Keratinocyte (primary cell): ENCODE measurements around the gene STX12. TPM values are rescaled to one million over a fixed set of nuclear protein-coding genes. Genes with fewer than 3 reads are reported as not detected.

Experiments
- DNase-seq: peaks from one replicate; pipeline ENCODE4 v3.0.0-alpha.2; 2011; ENCODE audit warnings: low read depth, missing footprints, low spot score
- FAIRE-seq: peaks from 2 replicates; lab custom pipeline; 2011; peaks lifted over from hg19 to GRCh38; lab: Jason Lieb, UNC
- H2AFZ ChIP-seq: 2 replicates; pipeline ENCODE4 v1.6.0; 2012; ENCODE audit warnings: low read length, control low read depth, inconsistent platforms; ENCODE audit not compliant: control insufficient read depth
- H3K27ac ChIP-seq: 2 replicates; pipeline ENCODE4 v1.5.1; 2011; ENCODE audit warnings: low read length; ENCODE audit not compliant: control insufficient read depth, insufficient read depth
- H3K27me3 ChIP-seq: 3 replicates; pipeline ENCODE4 v1.6.0; 2011; ENCODE audit warnings: low read length; ENCODE audit not compliant: control insufficient read depth, insufficient read depth; ENCODE audit errors: extremely low read depth
- H3K36me3 ChIP-seq, 2 experiments: 2 replicates in 1 of 2; 3 replicates in 1 of 2; pipeline ENCODE4 v1.5.1; 2011; ENCODE audit warnings: low read length in 2 of 2, mild to moderate bottlenecking in 1 of 2; ENCODE audit not compliant: control insufficient read depth in 2 of 2, insufficient read depth in 2 of 2; ENCODE audit errors: extremely low read depth in 1 of 2
- H3K4me1 ChIP-seq: 3 replicates; pipeline ENCODE4 v1.5.1; 2011; ENCODE audit warnings: low read length; ENCODE audit not compliant: control insufficient read depth, insufficient read depth; ENCODE audit errors: extremely low read depth
- H3K4me2 ChIP-seq: 3 replicates; pipeline ENCODE4 v1.6.0; 2011; ENCODE audit warnings: low read depth, low read length; ENCODE audit not compliant: control insufficient read depth, insufficient read depth; ENCODE audit errors: extremely low read depth
- H3K4me3 ChIP-seq, 3 experiments: fragments of 200-600 bp in 1 of 3; sonication (generic) in 1 of 3; 2 replicates in 2 of 3; 3 replicates in 1 of 3; pipeline ENCODE4 v1.5.1; 2011 to 2016; ENCODE audit warnings: low read length in 3 of 3, mild to moderate bottlenecking in 3 of 3, control low read depth in 2 of 3, inconsistent platforms in 1 of 3, low read depth in 1 of 3, mixed read lengths in 1 of 3, mixed run types in 1 of 3, moderate library complexity in 1 of 3; ENCODE audit not compliant: control insufficient read depth in 2 of 3, insufficient read depth in 2 of 3; ENCODE audit errors: extremely low read depth in 1 of 3
- H3K79me2 ChIP-seq: 2 replicates; pipeline ENCODE4 v1.6.0; 2012; ENCODE audit warnings: low read length; ENCODE audit not compliant: control insufficient read depth, insufficient read depth
- H3K9ac ChIP-seq: 3 replicates; pipeline ENCODE4 v1.6.0; 2011; ENCODE audit warnings: low read length; ENCODE audit not compliant: control insufficient read depth, insufficient read depth; ENCODE audit errors: extremely low read depth
- H3K9me1 ChIP-seq: 3 replicates; pipeline ENCODE4 v1.6.0; 2011; ENCODE audit warnings: low read length; ENCODE audit not compliant: control insufficient read depth, insufficient read depth; ENCODE audit errors: extremely low read depth
- H3K9me3 ChIP-seq: 2 replicates; pipeline ENCODE4 v1.5.1; 2012; ENCODE audit warnings: low read depth, low read length; ENCODE audit not compliant: control insufficient read depth
- H4K20me1 ChIP-seq: 3 replicates; pipeline ENCODE4 v1.6.0; 2011; ENCODE audit warnings: low read length; ENCODE audit not compliant: control insufficient read depth, insufficient read depth; ENCODE audit errors: extremely low read depth
- CTCF ChIP-seq, 3 experiments: IDR thresholded peaks in 1 of 3; conservative IDR thresholded peaks in 1 of 3; optimal IDR thresholded peaks in 1 of 3; 2 replicates in 2 of 3; 3 replicates in 1 of 3; pipeline versions ENCODE3 to v1.5.1; 2011; ENCODE audit warnings: low read length in 3 of 3, mild to moderate bottlenecking in 3 of 3, moderate library complexity in 2 of 3, control low read depth in 1 of 3, inconsistent platforms in 1 of 3; ENCODE audit not compliant: insufficient read depth in 2 of 3; ENCODE audit errors: extremely low read depth in 1 of 3
- EZH2 ChIP-seq: IDR thresholded peaks from one replicate; pipeline ENCODE4 v1.6.1; 2012; ENCODE audit warnings: inconsistent platforms, mild to moderate bottlenecking, low read length, moderate library complexity
- dilution Hi-C: fragments of 300-500 bp; cut with MboI; formaldehyde crosslinking; loops from one replicate; pipeline ENCODE4 v1.7.0; 2020; ENCODE audit warnings: low sequenced_read_pairs; ENCODE audit not compliant: extremely low pct_ligation_motif_present
- polyA plus RNA-seq, 5 experiments: library from polyadenylated mRNA; depleted of rRNA in 3 of 5; stranded (reverse) in 3 of 5; stranded (forward) in 1 of 5; unstranded in 1 of 5; fragments of >200 nt; gene quantifications; 1 replicate in 1 of 5; 2 replicates in 3 of 5; 3 replicates in 1 of 5; pipeline versions ENCODE4 v1.2.1 to v1.2.3, GENCODE V29; 2011 to 2012; ENCODE audit warnings: missing spikeins in 2 of 5, low read depth in 1 of 5, low replicate concordance in 1 of 5

Gene STX12
- polyA plus RNA-seq, 1 donor (not counting 4 experiments of a cell fraction or from before 2014, with no cell fraction given): 29.9 TPM

DNA sequence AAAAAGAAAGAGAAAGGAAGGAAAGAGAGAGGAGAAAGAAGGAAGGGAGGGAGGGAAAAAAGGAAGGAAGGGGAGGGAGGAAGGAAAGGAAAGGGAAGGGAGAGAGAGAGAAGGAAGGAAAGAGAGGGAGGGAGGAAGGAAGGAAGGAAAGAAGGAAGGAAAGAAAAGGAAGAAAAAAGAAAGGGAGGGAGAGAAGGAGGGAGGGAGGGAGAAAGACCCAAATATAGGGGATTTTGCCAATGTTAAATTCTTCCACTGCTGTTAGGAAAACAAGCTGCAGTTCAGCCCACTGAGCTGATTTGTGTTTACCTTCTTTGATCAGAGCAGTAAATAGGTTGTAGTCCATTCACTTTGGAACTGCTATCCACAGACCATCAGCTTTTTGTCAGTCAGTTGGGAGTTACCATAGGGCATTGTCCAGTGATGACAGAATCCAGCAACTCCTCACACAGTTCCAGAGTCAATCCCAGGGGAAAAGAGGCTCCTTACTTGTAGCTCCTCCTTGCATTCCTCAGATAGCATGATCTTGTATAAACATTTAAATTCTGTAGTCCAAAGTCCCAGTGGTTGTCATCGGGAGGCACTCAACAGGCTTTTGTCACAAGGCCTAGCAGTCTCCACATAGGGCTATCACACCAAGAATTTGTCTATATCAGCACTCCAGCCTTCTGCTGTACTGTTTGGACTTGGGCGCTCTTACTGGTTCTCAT lies 44.1 kb downstream of the STX12 start:
- no peak overlapping the region for H2AFZ ChIP-seq
- H3K9me1 ChIP-seq: no peaks in the 10 kb centered on the region
- TF ChIP-seq CTCF (optimal IDR thresholded peaks at IDR 0.05 in 1 of 3, IDR thresholded peaks at IDR 0.05 in 1 of 3, conservative IDR thresholded peaks at IDR 0.05 in 1 of 3; ENCODE audit: extremely low read depth in 1 of 3, insufficient read depth in 2 of 3, low read length in 3 of 3): no peak
- no peak for TF ChIP-seq EZH2
- dilution Hi-C loops: no loop called here
- peaks cover 12 to 14% of the 10 kb centered on the region in 2 experiments for H3K36me3 ChIP-seq
- no peak for FAIRE-seq
- no peaks in the 10 kb centered on the region for H4K20me1 ChIP-seq
- no peaks in the 10 kb centered on the region for H3K4me1 ChIP-seq
- H3K4me3 ChIP-seq: no peak overlapping the region
- H3K9ac ChIP-seq: no peak overlapping the region
- DNase-seq: no peak
- no peak overlapping the region for H3K27ac ChIP-seq
- H3K27me3 ChIP-seq: no peaks in the 10 kb centered on the region
- no peaks in the 10 kb centered on the region for H3K79me2 ChIP-seq
- H3K9me3 ChIP-seq: no peaks in the 10 kb centered on the region
- H3K4me2 ChIP-seq: no peak overlapping the region

DNA sequence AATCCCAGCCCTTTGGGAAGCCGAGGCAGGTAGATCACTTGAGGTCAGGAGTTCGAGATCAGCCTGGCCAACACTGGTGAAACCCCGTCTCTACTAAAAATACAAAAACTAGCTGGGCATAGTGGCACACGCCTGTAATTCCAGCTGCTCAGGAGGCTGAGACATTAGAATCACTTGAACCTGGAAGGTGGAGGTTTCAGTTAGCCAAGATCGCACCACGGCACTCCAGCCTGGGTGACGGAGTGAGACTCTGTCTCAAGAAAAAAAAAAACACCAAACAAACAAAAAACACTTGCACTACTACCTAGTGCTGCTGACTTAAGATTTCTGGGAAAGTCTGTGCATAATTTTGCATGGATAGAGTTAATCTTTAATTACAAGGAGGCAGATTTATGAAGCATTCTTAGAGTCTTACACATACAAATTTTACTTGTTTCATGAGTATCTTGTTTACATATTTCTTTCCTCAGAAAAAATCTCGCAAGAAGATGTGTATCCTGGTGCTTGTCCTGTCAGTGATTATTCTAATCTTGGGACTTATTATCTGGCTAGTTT lies 48.8 kb downstream of the STX12 start:
- DNase-seq: no peak
- H3K36me3 ChIP-seq: peaks cover 8% of the 10 kb centered on the region in 2 experiments
- H3K27me3 ChIP-seq: no peaks in the 10 kb centered on the region
- H3K9me3 ChIP-seq: no peaks in the 10 kb centered on the region
- no peak overlapping the region for H3K4me3 ChIP-seq
- no peaks in the 10 kb centered on the region for H3K79me2 ChIP-seq
- H2AFZ ChIP-seq: no peak overlapping the region
- H3K4me2 ChIP-seq: no peak overlapping the region
- dilution Hi-C loops: no loop called here
- H3K9ac ChIP-seq: no peak overlapping the region
- no peak overlapping the region for H3K27ac ChIP-seq
- no peaks in the 10 kb centered on the region for H3K4me1 ChIP-seq
- no peak for FAIRE-seq
- TF ChIP-seq EZH2 (no peak), CTCF (optimal IDR thresholded peaks at IDR 0.05 in 1 of 3, IDR thresholded peaks at IDR 0.05 in 1 of 3, conservative IDR thresholded peaks at IDR 0.05 in 1 of 3; ENCODE audit: extremely low read depth in 1 of 3, insufficient read depth in 2 of 3, low read length in 3 of 3) (no peak)
- no peaks in the 10 kb centered on the region for H3K9me1 ChIP-seq
- H4K20me1 ChIP-seq: no peaks in the 10 kb centered on the region
